Activated CD8-positive, alpha-beta memory T cell treated with anti-CD3 and anti-CD28 coated beads for 1 hour (primary cell): ENCODE measurements around the gene KRT4.
"Not testable (repeated sequence)": the region's sequence is repeated elsewhere in the genome, so short reads cannot be mapped to it uniquely, and the experiment has no call there.

ENCODE experiments used
- DNase-seq, 2 donors: peaks; one replicate each; pipeline ENCODE4 v3.0.0-alpha.2; 2020; ENCODE audit warnings: low read depth in 1 of 2; ENCODE audit errors: extremely low read depth in 1 of 2

KRT4 gene

DNA sequence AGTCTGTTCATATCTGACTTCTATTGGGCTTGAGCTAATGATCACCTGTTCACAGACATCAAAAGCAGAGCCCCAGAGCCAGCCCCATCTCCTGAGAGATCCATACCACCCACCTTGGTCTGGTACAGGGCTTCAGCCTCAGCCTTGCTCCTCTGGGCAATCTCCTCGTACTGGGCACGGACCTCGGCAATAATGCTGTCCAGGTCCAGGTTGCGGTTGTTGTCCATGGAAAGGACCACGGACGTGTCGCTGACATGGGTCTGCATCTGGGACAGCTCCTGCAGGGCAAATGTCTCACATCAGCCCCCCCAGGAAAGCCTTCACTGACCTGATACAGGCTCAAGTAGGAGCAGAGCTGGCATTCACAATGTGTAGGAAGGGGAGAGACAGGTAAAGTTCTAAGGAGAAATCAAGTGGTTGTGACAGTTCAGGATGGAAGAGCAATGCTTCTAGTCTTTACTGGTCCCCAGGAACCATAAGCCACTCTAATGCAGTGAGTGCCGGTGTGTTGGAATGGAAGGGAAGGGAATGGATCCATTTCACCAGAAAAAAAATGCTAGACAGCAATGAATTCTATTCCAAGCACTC lies 5.2 kb downstream of the KRT4 start:
- DNase-seq: no peak

DNA sequence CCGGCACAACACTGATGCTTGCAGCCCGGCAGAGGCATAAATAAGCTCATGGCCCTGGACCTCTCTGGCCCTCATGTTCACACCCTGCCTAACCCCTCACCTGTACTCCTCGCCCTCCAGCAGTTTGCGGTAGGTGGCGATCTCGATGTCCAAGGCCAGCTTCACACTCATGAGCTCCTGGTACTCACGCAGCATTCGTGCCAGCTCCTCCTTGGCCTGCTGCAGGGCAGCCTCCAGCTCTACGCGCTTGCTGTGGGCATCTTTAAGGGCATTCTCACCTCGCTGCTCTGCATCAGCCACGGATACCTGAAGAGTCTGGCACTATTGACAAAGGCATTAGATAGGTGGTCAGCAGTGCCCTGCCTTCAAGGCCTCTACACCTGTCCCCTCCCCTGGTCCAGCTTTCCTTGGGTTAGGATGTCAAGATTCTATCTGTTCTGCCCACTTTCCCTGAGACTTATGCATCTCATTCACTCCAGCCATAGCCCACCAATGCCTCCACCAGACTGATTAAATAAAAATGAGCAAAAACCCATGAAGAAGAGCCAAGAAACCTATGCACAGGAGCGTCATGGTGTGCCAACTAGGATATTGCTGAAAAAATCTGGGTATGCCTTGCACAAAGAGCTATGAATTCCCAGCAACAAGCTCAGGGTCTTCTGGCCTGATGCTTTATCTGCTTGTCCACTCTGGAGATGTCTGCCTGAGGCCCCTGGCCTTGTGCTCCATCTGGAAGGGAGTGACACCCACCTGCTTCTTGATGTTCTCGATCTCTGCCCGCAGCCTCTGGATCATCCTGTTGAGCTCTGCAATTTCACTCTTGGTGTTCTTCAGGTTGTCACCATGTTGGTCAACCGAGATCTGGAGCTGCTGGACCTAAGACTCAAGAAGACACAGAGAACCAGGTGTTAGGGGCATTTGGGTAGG lies 6.1 kb downstream of the KRT4 start:
- no peak for DNase-seq

DNA sequence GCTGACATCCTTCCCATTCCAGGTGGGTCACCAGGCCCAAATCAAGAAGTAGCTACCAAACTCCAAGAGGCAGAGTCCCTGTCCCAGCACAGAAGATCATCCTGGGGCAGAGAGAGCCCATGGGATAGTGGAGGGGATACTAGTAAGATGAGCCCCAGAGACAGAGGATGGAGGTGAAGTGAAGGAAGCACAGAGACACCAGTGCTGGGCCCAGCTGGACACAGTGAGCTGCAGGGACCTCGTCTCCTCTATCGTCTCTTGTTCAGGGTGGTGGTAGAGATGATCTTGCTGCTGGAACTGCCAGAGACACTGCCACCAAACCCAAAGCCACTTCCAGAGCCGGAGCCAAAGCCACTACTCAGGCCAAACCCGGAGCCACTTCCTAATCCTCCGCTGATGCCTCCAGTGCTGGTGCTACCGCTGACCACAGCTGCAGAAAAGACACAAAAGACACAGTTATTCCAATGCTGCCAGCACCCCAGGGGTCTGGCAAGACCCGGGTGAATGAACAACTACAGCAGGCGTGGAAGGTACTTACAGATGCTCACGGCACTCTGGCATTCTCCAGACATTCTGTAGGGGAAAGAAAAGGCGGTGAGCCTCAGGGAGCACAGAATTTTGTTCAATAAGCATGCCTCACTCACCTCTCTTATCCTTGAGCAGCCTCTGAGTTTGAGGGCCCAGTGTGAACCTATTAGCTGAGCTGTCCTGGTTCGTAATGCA lies 6.9 kb downstream of the KRT4 start:
- DNase-seq: no peak

DNA sequence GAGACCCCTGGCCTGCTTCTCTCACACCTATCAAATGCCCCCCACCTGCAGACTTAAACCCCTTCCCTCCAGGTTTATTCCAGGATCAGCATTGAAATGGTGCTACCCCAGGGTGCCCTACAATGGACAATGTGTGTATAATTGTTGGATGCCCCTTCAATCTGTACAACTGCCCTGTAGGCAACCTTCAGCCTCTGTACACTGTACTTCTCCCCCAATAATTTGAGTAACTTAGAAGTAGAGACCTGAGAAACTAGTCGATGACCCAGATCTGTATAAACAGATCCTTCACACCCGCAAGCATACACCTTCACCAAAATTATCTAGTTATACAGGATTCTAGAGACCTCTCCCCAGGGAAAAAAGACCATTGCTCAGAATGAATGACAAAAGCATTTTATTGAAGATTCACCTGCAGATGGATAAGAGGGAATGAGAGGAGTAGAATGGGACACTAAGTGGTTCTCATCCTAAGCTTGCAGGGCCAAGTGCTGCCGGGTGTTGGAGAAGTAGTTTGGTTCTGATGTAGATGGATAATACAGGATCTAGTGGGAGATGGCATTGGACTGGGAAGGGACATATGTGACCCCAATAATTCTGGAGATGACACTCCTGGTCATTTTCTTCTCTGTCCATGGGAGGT lies 7.6 kb downstream of the KRT4 start:
- DNase-seq: no peak

DNA sequence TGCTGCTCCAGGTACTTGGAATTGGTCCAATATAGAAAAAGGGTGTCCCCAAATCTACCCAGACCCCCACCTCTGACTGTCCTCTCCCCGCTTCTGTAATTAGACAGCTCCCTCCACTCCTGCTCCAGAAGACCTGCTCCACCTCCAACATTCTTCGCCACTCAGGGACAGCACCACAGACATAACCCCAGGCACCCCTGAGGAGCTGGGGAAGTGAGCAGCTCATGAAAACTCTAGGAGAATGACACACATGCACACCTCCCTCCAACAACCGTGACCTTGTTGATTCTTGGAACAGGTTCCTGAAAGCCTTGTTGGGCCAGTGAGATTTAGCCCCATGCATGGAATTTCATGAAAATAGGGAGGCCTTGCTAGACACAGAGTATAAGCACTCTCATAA lies 8.2 kb downstream of the KRT4 start:
- DNase-seq: no peak

DNA sequence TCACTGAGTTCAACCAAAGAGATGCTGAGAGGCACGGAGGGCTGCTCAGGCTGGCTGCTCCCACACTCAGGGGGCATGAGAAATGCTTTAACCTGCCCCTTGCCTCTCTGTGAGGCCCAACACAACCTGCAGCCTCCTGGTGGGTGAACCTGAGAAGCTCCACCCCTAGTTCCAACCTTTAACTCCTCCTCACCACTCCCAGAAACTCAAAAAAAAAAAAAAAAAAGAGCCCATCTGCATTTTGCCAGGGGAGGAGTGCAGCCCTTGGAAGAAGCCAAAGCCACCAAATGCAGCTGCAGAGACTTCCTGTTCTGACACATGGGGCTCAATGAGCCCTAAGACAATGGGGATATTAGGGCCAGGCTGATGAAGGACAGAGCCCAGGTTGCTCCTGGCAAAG lies 8.9 kb downstream of the KRT4 start:
- DNase-seq: no peak

DNA sequence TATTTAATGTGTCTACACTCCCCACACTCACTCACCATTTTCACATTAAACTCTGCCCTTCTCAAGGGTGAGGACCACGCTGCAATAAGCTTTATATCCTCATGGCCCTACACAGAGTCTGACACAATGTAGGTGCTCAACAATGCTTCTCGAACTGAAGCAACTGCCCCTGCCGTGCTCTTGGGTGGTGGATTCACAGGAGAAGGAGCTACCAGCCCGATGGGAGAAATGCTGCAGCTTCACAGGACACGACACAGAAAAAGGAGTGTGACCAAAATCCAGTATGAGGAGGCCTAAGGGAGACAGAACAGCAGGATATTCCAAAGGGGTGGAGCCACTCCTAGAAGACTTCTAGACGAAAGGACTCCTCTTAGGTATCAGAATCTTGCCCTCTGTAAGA lies 11.5 kb downstream of the KRT4 start:
- no peak for DNase-seq

DNA sequence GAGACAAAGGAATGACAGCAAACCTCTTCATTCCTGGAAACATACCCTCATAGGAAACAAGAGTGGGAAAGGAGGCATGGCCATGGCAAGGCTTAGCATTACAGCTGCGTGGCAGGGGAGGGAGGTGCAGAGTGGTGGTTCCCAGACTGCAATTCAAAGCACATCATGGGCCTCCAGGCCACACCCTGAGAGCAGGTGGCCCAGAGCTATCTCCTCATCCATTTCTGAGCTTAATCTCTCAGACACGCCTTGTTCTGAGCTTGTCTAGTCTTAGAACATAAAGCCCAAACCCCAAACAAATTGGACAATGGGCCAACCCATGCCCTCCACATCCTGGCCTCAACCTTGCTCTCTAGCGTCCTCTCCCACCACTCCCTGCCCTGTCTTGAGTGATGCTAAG lies 12.1 kb downstream of the KRT4 start:
- no peak for DNase-seq

DNA sequence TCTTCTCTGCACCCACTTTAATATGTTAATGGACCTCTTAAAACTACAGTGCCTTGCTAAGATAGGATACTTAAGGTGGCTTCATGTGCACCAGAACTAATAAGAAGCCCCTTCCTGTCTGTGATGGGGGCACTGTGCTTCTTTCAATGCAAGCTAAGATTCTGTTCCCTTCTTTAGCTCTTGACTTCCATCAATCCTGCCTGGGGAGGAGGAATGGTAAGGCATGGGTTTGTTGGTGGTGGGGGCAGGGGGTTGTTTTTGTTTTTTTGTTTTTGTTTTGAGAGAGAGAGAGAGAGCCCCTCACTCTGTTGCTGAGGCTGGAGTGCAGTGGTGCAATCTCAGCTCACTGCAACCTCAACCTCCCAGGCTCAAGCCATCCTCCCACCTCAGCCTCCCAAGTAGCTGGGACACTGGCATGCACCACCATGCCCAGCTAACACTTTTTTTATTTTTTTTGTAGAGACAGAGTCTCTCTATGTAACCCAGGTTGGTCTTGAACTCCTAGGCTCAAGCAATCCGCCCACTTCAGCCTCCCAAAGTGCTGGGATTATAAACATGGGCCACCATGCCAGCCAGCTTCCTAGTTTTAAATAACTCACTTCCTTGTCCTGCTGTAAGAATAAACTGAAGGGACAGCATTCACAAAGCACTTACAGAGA lies 13.5 kb downstream of the KRT4 start:
- no peak for DNase-seq

DNA sequence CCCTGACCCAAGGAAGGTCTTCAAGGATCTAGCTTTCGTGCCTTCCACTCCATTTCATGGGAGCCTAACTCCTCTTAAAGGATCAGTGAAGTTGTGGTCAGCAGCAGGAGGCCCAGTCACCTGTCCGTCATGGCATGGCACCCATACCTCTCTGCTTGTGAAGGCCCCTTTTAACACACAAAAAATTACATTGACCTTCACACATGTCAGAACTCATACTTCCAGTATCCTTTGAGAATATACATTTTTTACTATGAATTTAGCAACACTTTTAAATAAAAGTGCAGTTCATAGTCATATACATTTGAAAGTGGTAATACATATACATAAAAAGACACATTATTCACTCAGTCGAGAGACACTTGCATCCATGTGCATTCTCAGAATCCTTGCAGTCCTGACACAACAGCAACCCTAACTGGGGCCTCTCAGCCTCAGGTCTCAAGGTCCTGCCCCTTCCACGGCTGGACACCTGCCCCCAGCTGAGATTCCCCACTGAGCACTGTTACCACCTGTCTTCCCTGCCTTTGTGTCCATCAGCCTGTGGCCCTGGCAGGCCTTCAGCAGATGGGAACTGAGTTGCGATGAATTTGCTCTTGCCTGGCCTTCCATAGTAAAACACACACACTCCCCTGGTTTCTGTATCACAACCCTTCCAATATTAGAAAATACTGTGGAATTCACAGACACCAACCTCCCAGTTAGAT lies 14.3 kb downstream of the KRT4 start:
- no peak for DNase-seq

DNA sequence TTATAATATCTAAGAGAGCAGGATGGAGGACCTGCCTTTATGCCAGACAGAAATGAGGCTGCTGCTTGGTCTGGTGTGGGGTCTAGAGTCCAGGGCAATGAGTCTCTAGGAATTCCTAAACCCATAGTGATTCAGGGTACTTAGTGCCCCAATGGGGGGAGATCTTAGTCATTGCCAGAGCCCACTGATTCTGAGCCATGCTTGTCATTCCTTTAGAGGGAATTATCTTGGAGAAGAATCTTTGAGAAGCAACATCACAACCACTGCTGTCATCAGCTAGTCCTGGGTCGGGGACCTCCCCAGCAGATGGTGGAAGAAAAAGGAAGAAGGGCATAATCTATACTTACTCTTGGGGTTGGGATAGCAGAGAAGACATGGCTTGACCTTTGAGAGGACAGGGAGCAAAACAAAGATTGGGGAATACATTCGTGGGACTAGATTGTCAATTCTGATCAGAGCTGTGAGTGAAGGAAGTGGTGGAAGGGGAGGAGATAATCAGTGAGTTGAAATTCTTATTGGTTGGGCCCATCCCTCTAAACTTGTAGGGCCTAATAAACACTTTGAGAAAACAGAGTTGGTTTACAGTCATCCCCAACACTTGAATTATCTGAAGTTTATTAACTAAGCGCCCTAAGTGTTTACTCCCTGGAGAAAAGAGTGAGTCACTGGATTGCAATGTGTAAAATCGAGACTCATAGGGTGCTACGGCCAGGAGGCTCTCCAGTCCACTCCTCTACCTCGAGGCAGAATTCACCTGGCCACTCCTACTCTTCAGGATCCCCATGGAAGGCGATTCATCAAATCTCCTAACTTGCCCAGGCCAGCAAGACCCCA lies 15.0 kb downstream of the KRT4 start:
- DNase-seq: no peak

DNA sequence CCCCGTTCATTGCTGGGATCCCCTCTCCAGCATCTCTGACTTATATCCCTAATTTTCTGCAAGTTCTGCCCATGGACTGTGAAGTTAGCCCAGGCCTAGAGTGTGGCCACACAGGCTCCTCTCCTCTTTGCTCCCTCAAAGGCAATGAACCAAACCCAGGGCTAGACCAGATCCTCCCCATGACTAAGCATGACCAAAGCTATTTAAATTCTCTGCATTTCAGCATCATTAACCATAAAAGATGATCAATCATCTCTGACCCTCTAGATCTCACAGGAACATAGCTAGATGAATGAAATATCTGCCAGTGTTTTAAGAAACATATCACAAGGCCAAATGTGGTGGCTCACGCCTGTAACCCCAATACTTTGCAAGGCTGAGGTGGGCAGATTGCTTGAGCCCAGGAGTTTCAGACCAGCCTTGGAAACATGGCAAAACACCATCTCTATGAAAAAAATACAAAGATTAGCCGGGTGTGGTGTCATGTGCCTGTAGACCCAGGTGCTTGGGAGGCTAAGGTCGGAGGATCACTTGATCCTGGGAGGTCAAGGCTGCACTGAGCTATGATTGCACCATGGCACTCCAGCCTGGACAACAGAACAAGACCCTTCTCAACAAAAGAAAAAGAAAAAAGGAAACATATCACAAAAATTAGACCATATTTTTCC lies 15.8 kb downstream of the KRT4 start:
- DNase-seq: no peak

DNA sequence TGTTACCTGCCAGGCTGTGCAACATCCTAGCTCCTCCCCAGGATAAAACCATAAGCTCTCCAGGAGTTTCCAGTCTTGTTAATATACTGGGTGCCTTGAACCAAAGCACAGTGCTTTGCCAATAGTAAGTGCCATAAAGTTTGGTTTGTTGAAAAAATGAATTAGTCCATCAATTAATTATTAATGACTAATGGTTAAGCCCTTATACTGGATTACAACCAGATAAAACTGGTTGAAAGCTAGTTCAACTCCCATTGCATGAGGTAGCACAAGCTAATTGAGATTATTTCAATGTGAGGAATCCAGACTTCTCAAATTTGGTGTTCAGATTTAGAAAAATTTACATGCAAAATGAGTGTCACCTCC lies 16.4 kb downstream of the KRT4 start:
- DNase-seq: no peak

DNA sequence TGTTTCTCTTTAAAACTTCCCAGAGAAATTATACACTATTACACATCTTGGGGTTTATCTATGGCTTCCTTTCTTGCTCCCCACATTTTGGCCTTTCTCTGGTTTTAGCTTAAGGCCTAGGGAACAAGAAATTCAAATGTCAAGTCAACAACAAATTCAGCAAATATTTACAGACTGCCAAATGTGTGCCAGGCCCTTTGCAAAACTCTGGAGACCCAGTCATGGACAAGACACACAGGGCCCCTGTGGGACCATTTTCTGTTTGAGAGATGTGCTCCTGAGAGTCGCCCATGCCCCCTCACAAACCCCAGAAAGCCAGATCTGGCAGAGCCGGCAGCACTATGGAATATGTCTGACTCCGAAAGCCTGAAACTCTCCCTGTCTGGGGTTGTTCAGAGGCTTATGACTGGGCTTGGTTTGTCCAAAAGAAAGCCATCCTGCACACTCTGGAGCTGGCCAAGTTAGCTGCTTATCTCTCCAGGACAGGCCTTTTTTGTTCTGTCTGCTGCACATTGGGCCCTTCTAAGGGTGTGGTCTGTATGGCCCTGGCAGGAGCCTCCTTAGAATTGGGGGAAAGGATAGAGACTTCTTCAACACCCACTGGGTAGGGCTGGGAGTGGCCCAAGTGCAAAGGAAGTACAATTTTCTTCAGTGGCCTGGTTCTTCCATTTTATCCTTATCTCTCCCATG lies 16.9 kb downstream of the KRT4 start:
- no peak for DNase-seq

DNA sequence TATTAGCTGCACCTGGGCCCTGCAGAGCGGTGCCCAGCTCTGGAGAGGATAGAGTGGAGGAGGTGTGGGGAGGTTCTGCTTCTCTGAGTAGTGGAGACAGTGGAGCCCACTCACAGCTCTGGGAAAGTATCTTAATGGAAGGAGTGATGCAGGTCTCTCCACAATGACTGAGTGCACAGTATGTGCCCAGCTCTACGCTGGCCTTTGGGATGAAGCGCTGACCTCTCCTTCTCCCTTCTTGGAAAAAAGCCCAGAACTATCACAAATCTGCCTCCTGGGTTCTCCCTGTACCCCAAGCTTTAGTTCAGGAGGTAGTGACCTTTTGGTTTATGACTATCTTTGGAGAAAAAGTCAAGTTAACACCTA lies 17.5 kb downstream of the KRT4 start:
- DNase-seq: no peak

DNA sequence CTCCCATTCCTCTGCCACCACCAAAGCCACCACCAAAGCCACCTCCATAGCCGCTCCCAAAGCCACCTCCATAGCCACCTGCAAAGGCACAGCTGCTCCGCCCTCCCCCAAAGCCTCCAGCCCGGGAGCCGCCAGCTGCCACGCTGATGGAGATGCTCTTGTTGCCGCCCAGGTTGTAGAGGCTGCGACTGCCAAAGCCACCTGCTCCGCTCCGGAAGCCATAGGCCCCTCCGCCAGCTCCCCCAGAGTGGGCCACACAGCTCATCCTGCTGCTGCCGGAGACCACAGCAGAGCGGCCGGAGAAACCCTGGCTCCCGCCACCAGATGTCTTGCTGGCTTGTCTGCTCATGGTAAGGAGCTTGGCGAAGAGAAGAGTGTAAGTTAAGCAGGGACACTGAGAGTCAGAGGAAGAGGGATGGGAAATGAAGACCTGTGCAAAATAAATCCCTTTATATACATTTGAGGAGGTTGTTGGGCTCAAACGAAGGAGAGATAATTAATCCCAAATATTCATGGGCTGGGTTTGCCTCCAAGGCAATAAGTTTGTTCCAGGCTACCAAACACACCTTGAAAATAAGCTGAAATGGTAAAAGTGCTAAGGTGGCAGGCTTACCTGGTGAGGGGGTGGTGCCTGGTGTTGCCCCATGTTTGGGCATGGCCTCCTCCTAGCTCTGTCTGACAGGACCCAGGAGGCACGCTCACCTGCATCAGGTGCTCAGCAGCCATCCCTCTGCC lies 18.1 kb downstream of the KRT4 start, which contains the start of gene KRT3:
KRT3 (minus strand) TSS at position 424 of the 735 bp plus-strand sequence; CDS start at position 349, 75 bp downstream.
- no peak for DNase-seq

DNA sequence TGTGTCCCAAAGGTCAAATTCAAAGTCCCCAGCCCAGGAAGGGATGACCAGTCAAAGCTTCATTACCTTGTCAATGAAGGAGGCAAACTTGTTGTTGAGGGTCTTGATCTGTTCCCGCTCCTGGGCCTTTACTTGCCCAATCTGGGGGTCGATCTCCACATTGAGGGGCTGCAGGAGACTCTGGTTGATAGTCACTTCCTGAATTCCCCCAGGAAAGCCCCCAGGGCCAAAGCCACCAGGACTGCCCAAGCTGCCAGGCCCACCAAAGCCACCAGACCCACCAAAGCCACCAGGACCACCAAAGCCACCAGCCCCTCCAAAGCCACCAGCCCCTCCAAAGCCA lies 18.6 kb downstream of the KRT4 start:
- not testable (repeated sequence) for DNase-seq
